Measurements from ENCODE around the gene CEP20.

The CEP20 gene

GRCh38 chr16:15825750-15826305, 62.6 kb downstream of the CEP20 start:
- TF ChIP-seq POLR2A (IDR thresholded peaks at IDR 0.05; ENCODE audit: low read depth, low read length): no peak
- DNase-seq (ENCODE audit: insufficient read length, low spot score) (no peak), FAIRE-seq (no peak)

DNA sequence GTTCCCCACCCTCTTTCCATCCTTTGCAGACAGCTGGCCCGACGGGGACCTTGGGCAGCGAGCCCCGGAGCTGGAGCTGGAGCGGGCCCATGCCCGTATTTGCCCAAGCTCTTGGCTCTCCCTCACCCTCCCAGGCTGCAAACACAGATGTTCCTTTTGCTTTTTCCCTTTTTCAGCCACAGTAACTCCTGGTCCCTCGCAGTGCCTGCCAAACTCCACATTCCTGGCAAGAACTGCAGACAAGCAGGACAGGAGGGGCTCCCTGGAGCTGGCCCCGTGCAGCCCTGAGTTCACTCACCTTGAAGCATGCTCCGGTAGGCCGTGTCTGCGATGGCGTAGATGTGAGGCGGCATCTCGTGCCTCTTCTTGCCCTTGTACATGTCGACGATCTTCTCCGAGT, 65.4 kb downstream of the CEP20 start:
- FAIRE-seq: no peak
- no peak for TF ChIP-seq POLR2A (IDR thresholded peaks at IDR 0.05; ENCODE audit: low read depth, low read length)
- no peak for DNase-seq (ENCODE audit: insufficient read length, low spot score)

- FAIRE-seq (no peak), DNase-seq (ENCODE audit: insufficient read length, low spot score) (no peak)
- no peak for TF ChIP-seq POLR2A (IDR thresholded peaks at IDR 0.05; ENCODE audit: low read depth, low read length)
Observed at GRCh38 chr16:15820837-15821236, 67.6 kb downstream of the CEP20 start.

- FAIRE-seq: no peak
Observed at GRCh38 chr16:15819046-15819445, 69.4 kb downstream of the CEP20 start.

GRCh38 chr16:15817446-15817845, 71.0 kb downstream of the CEP20 start:
- no peak for FAIRE-seq
- DNase-seq (ENCODE audit: insufficient read length, low spot score): no peak
- TF ChIP-seq POLR2A (IDR thresholded peaks at IDR 0.05; ENCODE audit: low read depth, low read length): no peak

More at GRCh38 chr16:15819046-15819445, 69.4 kb downstream of the CEP20 start:
- TF ChIP-seq POLR2A (IDR thresholded peaks at IDR 0.05; ENCODE audit: low read depth, low read length): no peak
- no peak for DNase-seq (ENCODE audit: insufficient read length, low spot score)

DNA sequence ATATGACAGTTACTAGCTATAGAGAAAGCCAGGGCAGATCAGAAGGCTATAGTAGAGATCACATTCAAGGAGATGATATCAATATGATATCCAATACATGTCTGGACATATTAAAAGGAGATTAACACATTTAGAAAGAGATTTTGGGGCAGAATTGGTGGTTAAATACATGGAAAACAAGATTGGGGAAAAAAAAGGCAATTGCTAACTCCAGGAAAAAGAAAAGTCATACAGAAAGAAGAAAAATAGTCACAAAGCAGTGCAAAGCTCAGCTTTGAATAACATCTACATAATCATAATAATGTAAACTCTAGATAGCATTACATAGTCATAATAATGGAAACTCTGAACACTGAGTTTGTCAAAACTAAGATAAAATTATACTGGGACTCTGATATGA, 72.2 kb downstream of the CEP20 start:
- DNase-seq (ENCODE audit: insufficient read length, low spot score) (no peak), FAIRE-seq (no peak)
- TF ChIP-seq POLR2A (IDR thresholded peaks at IDR 0.05; ENCODE audit: low read depth, low read length): no peak
